BLaER1 (cell line): ENCODE measurements around the gene MED4.
"Not testable (repeated sequence)": the region's sequence is repeated elsewhere in the genome, so short reads cannot be mapped to it uniquely, and the experiment has no call there.

ENCODE experiments used
- H3K27ac ChIP-seq: shearing (Covaris generic); formaldehyde crosslinking; 2 replicates; pipeline ENCODE4 v1.8.1; 2022
- H3K27me3 ChIP-seq: shearing (Covaris generic); formaldehyde crosslinking; 2 replicates; pipeline ENCODE4 v1.8.1; 2022
- H3K36me3 ChIP-seq: shearing (Covaris generic); formaldehyde crosslinking; 2 replicates; pipeline ENCODE4 v1.8.1; 2022
- H3K4me1 ChIP-seq: shearing (Covaris generic); formaldehyde crosslinking; 2 replicates; pipeline ENCODE4 v1.8.1; 2022
- H3K4me2 ChIP-seq: shearing (Covaris generic); formaldehyde crosslinking; 2 replicates; pipeline ENCODE4 v1.8.1; 2022
- H3K4me3 ChIP-seq: shearing (Covaris generic); formaldehyde crosslinking; 2 replicates; pipeline ENCODE4 v1.8.1; 2022
- H3K9ac ChIP-seq: shearing (Covaris generic); formaldehyde crosslinking; 2 replicates; pipeline ENCODE4 v1.8.1; 2022
- H3K9me3 ChIP-seq: shearing (Covaris generic); formaldehyde crosslinking; 2 replicates; pipeline ENCODE4 v1.8.1; 2022
- H4K20me1 ChIP-seq: shearing (Covaris generic); formaldehyde crosslinking; 2 replicates; pipeline ENCODE4 v1.8.1; 2022
- Cebpa-rat ChIP-seq: shearing (Covaris generic); IDR thresholded peaks from 2 replicates; pipeline ENCODE4 v1.8.1; 2022

Gene MED4

GRCh38 chr13:48069573-48069972 is 25.3 kb downstream of the MED4 start:
- Histone ChIP-seq H3K4me1 (peaks cover 47% of the 10 kb centered on the region), H3K27ac (no peak overlapping the region), H3K9ac (no peak overlapping the region), H3K4me2 (no peak overlapping the region), H3K9me3 (peaks cover 89% of the 10 kb centered on the region), H3K4me3 (no peak overlapping the region), H3K36me3 (peaks cover 97% of the 10 kb centered on the region), H4K20me1 (no peaks in the 10 kb centered on the region), H3K27me3 (no peaks in the 10 kb centered on the region)
- TF ChIP-seq Cebpa-rat, result no peak

- peaks cover 83% of the 10 kb centered on the region for H3K9me3 ChIP-seq
- H3K4me2 ChIP-seq, result no peak overlapping the region
- H3K27ac ChIP-seq, result no peak overlapping the region
- H3K9ac ChIP-seq, result no peak overlapping the region
- no peak for TF ChIP-seq Cebpa-rat
- no peaks in the 10 kb centered on the region for H3K27me3 ChIP-seq
- H4K20me1 ChIP-seq, result no peaks in the 10 kb centered on the region
- no peak overlapping the region for H3K4me3 ChIP-seq
- peaks cover 92% of the 10 kb centered on the region for H3K36me3 ChIP-seq
- H3K4me1 ChIP-seq, result peaks cover 42% of the 10 kb centered on the region
These were observed 26.0 kb downstream of the MED4 start for GRCh38 chr13:48068952-48069351.

- H3K27ac ChIP-seq, result no peak overlapping the region
- H3K27me3 ChIP-seq, result no peaks in the 10 kb centered on the region
- peaks cover 74% of the 10 kb centered on the region for H3K9me3 ChIP-seq
- H3K4me1 ChIP-seq, result peaks cover 33% of the 10 kb centered on the region
- H3K9ac ChIP-seq, result no peak overlapping the region
- no peak for TF ChIP-seq Cebpa-rat
- H4K20me1 ChIP-seq, result no peaks in the 10 kb centered on the region
- H3K36me3 ChIP-seq, result peaks cover 92% of the 10 kb centered on the region
- no peak overlapping the region for H3K4me2 ChIP-seq
- no peak overlapping the region for H3K4me3 ChIP-seq
These were observed 26.9 kb downstream of the MED4 start for GRCh38 chr13:48068036-48068435.

- H3K27ac ChIP-seq, result peak overlapping the region; percentile 67
These were observed 28.5 kb downstream of the MED4 start for GRCh38 chr13:48066310-48066989.

GRCh38 chr13:48059951-48060350 is 35.0 kb downstream of the MED4 start:
- not testable (repeated sequence) for H3K27ac ChIP-seq, H3K27me3 ChIP-seq, H3K4me1 ChIP-seq, H3K9me3 ChIP-seq, H3K9ac ChIP-seq, H3K4me3 ChIP-seq, H3K4me2 ChIP-seq, H4K20me1 ChIP-seq
- H3K36me3 ChIP-seq, result peaks cover 32% of the 10 kb centered on the region

More at GRCh38 chr13:48066310-48066989, 28.5 kb downstream of the MED4 start:
- no peak overlapping the region for H3K4me3 ChIP-seq
- H3K9me3 ChIP-seq, result peaks cover 58% of the 10 kb centered on the region
- peak overlapping the region; percentile 44 for H3K4me2 ChIP-seq
- no peak for TF ChIP-seq Cebpa-rat
- peaks cover 86% of the 10 kb centered on the region for H3K36me3 ChIP-seq
- no peaks in the 10 kb centered on the region for H4K20me1 ChIP-seq
- H3K27me3 ChIP-seq, result no peaks in the 10 kb centered on the region
- no peak overlapping the region for H3K9ac ChIP-seq
- peaks cover 24% of the 10 kb centered on the region for H3K4me1 ChIP-seq

- not testable (repeated sequence) for H3K27me3 ChIP-seq, H3K9me3 ChIP-seq, H4K20me1 ChIP-seq, H3K9ac ChIP-seq, H3K4me2 ChIP-seq, H3K27ac ChIP-seq, H3K4me1 ChIP-seq, H3K4me3 ChIP-seq
- H3K36me3 ChIP-seq, result peaks cover 38% of the 10 kb centered on the region
These were observed 36.4 kb downstream of the MED4 start for GRCh38 chr13:48058536-48058935.

GRCh38 chr13:48055712-48056111 is 39.2 kb downstream of the MED4 start:
- Histone ChIP-seq H3K9ac (no peak overlapping the region), H3K27me3 (no peaks in the 10 kb centered on the region), H3K4me3 (no peak overlapping the region), H3K4me1 (no peaks in the 10 kb centered on the region), H3K9me3 (no peaks in the 10 kb centered on the region), H3K36me3 (peaks cover 50% of the 10 kb centered on the region), H4K20me1 (no peaks in the 10 kb centered on the region), H3K4me2 (no peak overlapping the region), H3K27ac (no peak overlapping the region)
- no peak for TF ChIP-seq Cebpa-rat

GRCh38 chr13:48054601-48055000 is 40.3 kb downstream of the MED4 start:
- no peak overlapping the region for H3K4me3 ChIP-seq
- no peaks in the 10 kb centered on the region for H4K20me1 ChIP-seq
- no peak overlapping the region for H3K4me2 ChIP-seq
- peaks cover 54% of the 10 kb centered on the region for H3K36me3 ChIP-seq
- no peak for TF ChIP-seq Cebpa-rat
- no peaks in the 10 kb centered on the region for H3K27me3 ChIP-seq
- H3K9ac ChIP-seq, result no peak overlapping the region
- H3K9me3 ChIP-seq, result no peaks in the 10 kb centered on the region
- H3K27ac ChIP-seq, result no peak overlapping the region
- no peaks in the 10 kb centered on the region for H3K4me1 ChIP-seq

- H3K4me2 ChIP-seq, result no peak overlapping the region
- H3K4me1 ChIP-seq, result no peaks in the 10 kb centered on the region
- H4K20me1 ChIP-seq, result no peaks in the 10 kb centered on the region
- no peak overlapping the region for H3K4me3 ChIP-seq
- no peak overlapping the region for H3K27ac ChIP-seq
- peaks cover 88% of the 10 kb centered on the region for H3K36me3 ChIP-seq
- no peaks in the 10 kb centered on the region for H3K9me3 ChIP-seq
- H3K9ac ChIP-seq, result no peak overlapping the region
- no peak for TF ChIP-seq Cebpa-rat
- no peaks in the 10 kb centered on the region for H3K27me3 ChIP-seq
These were observed 44.4 kb downstream of the MED4 start for GRCh38 chr13:48050550-48050949.

GRCh38 chr13:48043789-48044503 is 51.0 kb downstream of the MED4 start:
- no peak overlapping the region for H3K9ac ChIP-seq
- no peak overlapping the region for H3K4me3 ChIP-seq
- H4K20me1 ChIP-seq, result no peaks in the 10 kb centered on the region
- H3K4me1 ChIP-seq, result peaks cover 3% of the 10 kb centered on the region
- H3K27me3 ChIP-seq, result no peaks in the 10 kb centered on the region
- H3K4me2 ChIP-seq, result no peak overlapping the region
- no peak for TF ChIP-seq Cebpa-rat
- H3K36me3 ChIP-seq, result peaks cover 62% of the 10 kb centered on the region
- no peak overlapping the region for H3K27ac ChIP-seq
- no peaks in the 10 kb centered on the region for H3K9me3 ChIP-seq
